Activated CD4-positive, alpha-beta T cell treated with anti-CD3 and anti-CD28 coated beads, Interleukin-2, amount 50 U/mL, for 4 hours (primary cell): ENCODE data around the gene ELK4.

Experiments
- DNase-seq, 2 experiments: peaks; one replicate each; pipeline ENCODE4 v3.0.0-alpha.2; 2020

The ELK4 gene

GRCh38 chr1:205578780-205579571, 52.8 kb downstream of the ELK4 start:
- DNase-seq, result no peak

DNA sequence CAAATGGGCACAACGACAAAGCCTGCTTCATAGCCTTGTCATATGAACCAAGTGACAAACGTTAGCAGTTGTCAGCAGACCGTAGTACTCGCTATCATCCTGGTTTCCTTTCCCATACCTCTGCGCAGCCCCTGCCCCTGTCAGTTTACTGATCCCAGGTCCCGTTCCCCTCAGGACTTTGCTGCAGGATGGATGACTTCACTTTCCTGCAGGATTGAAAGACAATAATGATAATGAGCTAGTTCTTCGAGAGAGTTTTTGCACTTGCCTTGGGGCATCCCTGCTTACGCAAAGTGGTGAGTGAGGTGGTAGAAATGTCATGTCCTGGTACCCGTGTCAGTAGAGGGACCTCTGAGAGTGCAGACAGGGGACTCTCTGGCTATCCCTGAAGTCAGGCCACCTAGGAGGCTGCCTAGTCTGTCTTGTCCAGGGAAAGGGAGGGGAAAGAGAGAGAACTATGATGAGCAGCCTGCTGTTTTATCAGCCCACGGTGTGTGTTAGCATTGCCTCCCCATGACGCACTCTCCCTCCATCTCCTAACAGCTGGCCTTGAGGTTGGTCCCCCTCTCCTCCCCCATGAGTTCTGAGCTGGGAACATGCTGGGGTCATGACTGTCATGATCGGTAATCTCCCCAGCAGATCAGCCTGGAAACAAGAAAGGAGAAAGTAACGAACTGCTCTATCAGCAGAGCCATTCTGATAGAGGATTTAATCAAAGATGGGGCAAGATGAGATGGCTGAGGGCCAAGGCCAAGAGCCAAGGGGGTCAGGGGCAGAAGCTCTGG, 53.7 kb downstream of the ELK4 start:
- no peak for DNase-seq

GRCh38 chr1:205576805-205577761, 54.7 kb downstream of the ELK4 start:
- no peak for DNase-seq

DNA sequence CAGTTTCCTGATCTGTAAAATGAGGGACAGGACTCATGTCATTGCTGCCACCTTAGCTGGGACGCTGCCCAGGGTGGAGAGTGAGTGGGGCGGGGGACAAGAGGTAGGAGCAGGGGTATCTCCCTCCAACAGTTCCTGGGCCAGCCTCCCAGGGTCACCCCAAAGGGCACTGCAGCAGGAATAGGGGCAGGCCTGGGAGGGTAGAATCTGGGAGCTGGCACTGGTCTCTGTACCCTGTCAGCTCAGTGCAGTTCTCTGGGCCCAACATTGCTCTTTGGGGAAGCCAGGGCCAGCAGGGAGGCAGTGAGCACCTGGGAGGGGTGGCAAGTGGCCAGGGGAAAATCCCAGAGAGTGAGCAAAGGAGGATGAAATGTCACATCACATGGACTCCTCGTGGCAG, 55.8 kb downstream of the ELK4 start:
- DNase-seq, result no peak

DNA sequence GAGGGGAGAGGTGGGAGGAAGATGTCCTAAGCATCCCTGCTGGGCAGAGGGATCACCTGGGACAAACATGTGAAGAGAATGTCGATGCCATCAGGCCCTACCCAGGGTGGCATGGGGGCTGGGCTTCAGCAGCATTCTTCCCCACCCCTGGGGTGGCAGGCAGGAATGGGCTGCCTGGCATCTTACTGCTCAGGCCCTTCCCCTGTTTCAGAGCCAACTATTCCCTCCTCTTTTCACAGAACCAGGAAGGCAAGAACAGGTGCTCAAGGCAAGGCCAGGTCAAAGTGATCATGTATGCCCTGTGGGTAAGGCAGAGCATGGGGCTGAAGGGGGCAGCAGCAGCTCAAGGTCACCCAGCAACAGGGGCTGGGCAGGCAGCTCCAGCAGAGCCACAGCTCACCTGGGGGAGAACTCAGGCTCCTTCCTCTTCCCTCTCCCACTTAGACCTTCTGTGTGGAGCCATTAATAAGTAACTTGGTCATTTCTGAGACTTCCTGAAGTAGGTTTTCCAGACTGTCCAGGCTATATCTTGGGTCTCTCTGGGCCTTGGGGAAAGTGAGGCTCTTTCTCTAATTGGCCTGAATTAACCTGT, 56.4 kb downstream of the ELK4 start:
- no peak for DNase-seq

DNA sequence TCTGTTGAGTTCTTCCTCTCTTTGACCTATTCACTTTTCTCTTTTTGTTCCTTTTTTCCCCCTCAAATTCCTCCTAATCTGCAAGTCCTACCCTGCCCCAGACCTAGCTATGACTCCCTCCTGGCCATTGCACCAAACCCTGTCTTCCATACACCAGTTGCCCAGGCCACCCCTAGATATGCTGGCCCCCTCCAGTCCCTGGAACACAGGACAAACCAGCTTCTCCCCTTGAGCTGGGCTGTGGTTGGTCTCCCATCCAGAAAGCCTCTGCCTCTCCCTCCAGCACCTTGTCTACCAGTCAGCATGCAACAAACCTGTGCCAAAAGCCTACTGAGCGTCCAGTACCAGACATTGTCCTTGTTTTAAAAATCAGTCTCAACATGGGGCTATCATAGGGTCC, 59.4 kb downstream of the ELK4 start:
- DNase-seq, result no peak

- DNase-seq, result no peak
Observed at GRCh38 chr1:205571747-205572146, 60.1 kb downstream of the ELK4 start.

DNA sequence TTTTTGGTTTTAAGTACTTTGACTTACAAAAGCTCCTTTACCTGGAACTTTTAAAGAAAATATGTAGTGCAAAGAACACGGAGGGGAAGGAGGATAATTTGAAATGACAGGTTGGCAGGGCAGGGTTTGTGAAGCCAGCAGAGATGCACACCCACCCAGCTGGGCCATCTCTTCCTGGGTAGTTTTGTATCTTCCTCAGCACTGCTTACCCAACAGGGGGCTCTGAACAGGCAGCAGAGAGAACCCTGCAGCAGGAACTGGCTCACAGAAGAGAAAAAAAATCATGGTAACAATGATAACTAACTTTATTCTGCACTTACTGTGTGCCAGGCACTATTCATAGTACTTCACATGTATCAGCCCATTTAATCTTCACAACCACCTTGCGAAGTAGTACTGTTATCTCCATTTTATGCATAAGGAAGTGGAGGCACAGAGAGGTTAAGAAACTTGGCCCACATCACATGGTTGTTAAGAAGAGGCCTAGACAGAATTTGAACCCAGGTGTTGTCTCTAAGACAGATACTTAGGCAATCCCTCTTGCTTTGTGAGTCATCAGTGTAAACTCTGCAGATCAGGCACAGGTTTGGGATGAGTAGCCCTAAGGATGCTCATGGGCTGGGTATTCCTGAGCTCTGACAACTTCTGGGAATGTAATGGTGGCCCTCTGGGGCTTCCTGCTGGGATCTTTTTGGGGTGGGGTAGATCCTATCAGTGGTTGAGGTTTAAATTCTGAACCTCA, 60.8 kb downstream of the ELK4 start:
- no peak for DNase-seq

DNA sequence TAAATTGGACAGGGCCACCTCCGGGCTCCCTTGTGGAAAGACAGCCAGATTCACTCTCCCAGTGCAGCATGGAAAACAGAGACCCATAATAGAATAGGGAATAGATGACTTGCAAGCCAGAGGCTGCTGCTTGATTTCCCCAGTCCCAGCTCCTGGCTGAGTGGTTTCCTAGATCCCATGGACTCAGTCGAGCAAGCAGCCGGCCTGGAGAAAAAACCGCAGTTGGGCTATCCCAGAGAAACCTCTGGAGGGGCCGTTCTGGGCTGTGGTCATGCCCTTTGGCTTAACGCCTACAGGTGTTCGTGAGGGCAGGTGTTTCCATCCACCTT, 61.7 kb downstream of the ELK4 start:
- no peak for DNase-seq

DNA sequence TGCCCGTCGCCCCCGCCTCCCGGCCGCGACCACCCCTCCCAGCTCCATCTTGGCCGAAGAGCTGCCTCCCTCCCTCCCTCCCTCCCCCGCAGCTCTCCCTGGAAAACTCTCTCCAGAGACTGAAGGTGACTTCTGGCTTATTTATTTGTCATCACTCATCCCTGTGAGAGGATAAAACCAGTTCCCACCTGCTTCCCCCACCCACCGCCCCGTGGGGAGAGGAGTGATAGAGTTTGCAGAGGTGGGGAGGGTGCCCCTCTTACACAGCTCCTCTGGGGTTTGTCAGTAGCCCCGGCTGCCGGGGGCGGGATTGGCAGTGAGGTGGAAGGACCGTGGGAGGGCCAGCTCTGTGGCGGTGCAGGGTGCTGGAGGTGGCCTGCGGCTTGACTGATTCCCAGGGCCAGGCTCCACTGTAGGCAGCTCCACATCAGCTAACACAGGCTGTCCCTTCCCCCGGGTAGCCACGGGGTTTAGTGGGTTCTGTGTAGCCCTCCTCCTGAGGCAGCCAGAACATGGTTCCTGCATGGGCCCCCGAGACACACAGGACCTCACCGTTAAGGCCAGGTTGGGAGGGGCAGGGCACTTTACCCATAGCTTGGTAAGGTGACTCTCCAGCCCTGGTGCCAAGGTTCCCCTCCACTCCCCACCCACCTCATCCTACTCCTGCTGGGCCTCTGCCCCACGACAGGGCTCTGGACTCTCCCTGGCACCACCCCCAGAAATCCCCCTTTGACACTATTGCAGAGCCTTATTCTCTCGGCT, 62.2 kb downstream of the ELK4 start:
- DNase-seq, result no peak

DNA sequence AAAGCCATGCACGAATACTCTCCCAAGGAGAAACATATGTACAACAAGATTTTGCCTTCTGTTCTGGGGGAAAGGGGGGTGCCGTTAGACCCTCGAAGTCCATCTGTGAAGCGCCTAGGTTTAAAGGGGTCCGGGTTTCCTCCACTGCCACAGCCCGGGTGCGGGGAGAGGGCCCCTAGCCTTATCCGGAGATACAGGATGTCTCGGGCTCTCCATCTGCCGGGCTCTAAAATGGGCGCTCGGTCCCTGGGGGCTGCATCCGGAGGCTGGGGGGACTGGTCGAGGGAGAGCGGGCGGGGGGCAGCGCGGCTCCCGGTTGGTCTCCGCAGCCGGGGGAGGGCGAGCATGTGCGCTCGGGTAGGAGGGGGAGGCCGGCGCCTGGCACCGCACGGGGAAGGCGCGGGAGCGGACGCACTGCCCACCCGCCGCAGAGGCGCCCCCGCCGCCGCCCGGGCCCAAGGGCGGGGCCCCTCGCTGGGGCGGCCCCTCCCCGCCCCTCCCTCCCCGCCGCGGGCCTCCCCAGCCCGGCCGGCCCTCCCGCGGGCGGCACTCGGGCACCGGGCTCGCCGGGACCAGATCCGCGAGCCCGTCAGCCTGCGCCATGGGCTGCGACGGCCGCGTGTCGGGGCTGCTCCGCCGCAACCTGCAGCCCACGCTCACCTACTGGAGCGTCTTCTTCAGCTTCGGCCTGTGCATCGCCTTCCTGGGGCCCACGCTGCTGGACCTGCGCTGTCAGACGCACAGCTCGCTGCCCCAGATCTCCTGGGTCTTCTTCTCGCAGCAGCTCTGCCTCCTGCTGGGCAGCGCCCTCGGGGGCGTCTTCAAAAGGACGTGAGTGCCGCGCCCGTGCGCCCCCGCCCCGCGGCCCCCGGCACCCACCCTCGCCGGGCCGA, 63.1 kb downstream of the ELK4 start:
- no peak for DNase-seq

DNA sequence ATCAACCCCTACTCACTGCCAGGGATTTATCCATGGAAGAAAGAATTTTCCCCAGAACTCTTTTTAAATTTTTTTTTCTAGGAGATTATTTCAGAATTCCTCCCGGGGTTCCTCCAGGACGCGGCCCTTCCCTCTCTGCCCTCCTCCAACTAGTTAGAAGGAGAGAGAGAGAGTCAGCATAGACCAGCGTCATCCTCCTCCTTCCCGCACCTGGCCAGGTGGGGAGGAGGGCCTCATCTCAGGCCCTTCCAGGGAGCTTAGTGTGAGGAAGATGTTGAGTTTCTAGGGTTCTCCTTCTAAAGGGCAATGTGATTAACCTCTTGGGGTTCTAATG, 63.7 kb downstream of the ELK4 start:
- DNase-seq, result no peak

DNA sequence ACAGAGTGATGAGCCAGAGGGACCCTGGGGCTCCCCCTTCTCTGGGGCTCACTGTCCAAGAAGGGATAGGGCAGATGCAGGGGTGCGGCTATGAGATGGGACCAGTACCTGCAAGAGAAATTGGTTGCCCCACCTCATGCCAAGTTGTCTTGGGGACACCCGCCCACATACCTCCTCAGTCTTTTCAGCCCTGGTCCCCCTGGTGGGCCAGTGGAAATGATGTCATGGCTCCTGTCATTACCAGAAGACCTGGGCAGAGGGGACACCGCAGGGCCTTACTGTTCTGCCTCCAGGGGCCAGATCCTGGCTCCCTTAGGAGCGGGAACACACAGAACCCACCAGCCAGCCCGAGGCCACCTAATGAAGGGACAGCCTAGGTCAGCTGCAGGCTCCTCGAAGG, 64.1 kb downstream of the ELK4 start:
- no peak for DNase-seq

- DNase-seq, result no peak
Observed at GRCh38 chr1:205565799-205566198, 66.0 kb downstream of the ELK4 start.

DNA sequence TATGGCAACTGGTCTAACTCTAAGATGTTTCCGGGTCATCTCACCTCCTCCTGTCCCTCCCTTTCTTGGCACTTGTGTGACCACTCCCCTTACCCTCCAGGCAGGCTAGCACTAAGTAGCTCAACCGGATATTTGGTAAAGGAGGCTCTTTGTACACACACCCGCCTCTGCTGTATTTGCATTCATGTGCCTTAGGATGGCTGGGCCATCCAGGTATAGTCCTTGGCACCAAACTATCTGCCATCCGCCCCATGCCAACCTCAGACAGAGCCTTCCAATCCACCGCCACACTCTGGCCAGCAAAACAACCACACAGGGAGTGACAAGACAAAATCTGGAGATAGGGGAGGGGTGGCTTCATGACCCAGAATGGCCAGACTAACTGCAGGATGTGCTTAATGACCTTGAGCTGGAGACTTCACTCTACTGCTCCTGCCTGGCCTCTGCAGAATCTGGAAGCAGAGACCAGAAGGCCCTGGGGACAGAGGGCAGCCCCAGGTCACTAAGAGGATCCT, 67.8 kb downstream of the ELK4 start:
- no peak for DNase-seq

GRCh38 chr1:205561501-205562203, 70.2 kb downstream of the ELK4 start:
- no peak for DNase-seq
